Gastrocnemius medialis (tissue), 4 donors: ENCODE measurements around the gene KCTD3.

Experiments
- CTCF ChIP-seq, 5 experiments: fragments of 450-650 bp in 3 of 5; fragments of 200-600 bp in 2 of 5; sonication (generic) in 2 of 5; IDR thresholded peaks in 4 of 5; conservative IDR thresholded peaks in 1 of 5; 1 replicate in 4 of 5; 2 replicates in 1 of 5; pipeline ENCODE4 v1.5.1; 2016 to 2019; ENCODE audit warnings: antibody characterized with exemption in 5 of 5, mild to moderate bottlenecking in 3 of 5, moderate library complexity in 3 of 5
- POLR2A ChIP-seq, 2 donors: fragments of 450-650 bp; IDR thresholded peaks; one replicate each; pipeline ENCODE4 v1.6.1; 2017; ENCODE audit warnings: antibody characterized with exemption in 2 of 2, mild to moderate bottlenecking in 2 of 2, moderate library complexity in 2 of 2

- TF ChIP-seq CTCF (IDR thresholded peaks at IDR 0.05 in 4 of 5, conservative IDR thresholded peaks at IDR 0.05 in 1 of 5) (no peak), POLR2A (IDR thresholded peaks at IDR 0.05) (no peak)
Measured at GRCh38 chr1:215631040-215631439, 63.9 kb downstream of the KCTD3 start.
